ENCODE results near the gene DDT.
"Not testable (repeated sequence)": the region's sequence is repeated elsewhere in the genome, so short reads cannot be mapped to it uniquely, and the experiment has no call there.

DNA sequence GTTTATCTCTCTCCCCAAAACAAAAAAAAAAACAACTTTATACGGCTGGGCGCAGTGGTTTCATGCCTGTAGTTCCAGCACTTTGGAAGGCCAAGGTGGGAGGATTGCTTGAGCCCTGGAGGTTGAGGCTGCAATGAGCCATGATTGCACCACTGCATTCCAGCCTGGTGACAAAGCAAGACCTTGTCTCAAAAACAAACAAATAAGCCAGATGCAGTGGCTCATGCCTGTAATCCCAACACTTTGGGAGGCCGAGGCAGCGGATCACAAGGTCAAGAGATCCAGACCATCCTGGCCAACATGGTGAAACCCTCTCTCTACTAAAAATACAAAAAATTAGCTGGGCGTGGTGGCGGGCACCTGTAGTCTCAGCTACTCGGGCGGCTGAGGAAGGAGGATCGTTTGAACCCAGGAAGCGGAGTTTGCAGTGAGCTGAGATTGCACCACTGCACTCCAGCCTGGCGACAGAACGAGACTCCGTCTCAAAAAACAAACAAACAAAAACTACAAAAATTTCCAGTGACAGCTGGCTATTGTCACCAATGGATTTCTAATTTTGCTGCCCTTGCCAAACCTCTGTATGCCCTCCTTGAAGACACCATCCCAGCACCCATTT, 52.5 kb downstream of the DDT start:
- TF ChIP-seq CTCF, POLR2A (IDR thresholded peaks at IDR 0.05): not testable (repeated sequence)
